GM19099 (cell line): ENCODE results near the gene ASCC1.

Experiments
- POLR2A ChIP-seq: IDR thresholded peaks from 3 replicates; pipeline ENCODE4 v1.6.1; 2011; ENCODE audit warnings: low read depth; ENCODE audit not compliant: insufficient read length; ENCODE audit errors: extremely low read depth

The ASCC1 gene

GRCh38 chr10:72074574-72075375 is 141.3 kb downstream of the ASCC1 start:
- no peak for TF ChIP-seq POLR2A

- no peak for TF ChIP-seq POLR2A
These were observed 142.1 kb downstream of the ASCC1 start for GRCh38 chr10:72073708-72074573.

GRCh38 chr10:72072639-72073038 is 143.4 kb downstream of the ASCC1 start:
- no peak for TF ChIP-seq POLR2A

- no peak for TF ChIP-seq POLR2A
These were observed 144.0 kb downstream of the ASCC1 start for GRCh38 chr10:72072046-72072445.

GRCh38 chr10:72069751-72070526 is 146.1 kb downstream of the ASCC1 start:
- no peak for TF ChIP-seq POLR2A

- no peak for TF ChIP-seq POLR2A
These were observed 147.1 kb downstream of the ASCC1 start for GRCh38 chr10:72068901-72069446.

- no peak for TF ChIP-seq POLR2A
These were observed 147.8 kb downstream of the ASCC1 start for GRCh38 chr10:72068126-72068765.

- no peak for TF ChIP-seq POLR2A
These were observed 148.5 kb downstream of the ASCC1 start for GRCh38 chr10:72067463-72068125.

- no peak for TF ChIP-seq POLR2A
These were observed 149.5 kb downstream of the ASCC1 start for GRCh38 chr10:72066318-72067284.

GRCh38 chr10:72065439-72066025 is 150.5 kb downstream of the ASCC1 start:
- TF ChIP-seq POLR2A = no peak

GRCh38 chr10:72063703-72064391 is 152.2 kb downstream of the ASCC1 start:
- TF ChIP-seq POLR2A = no peak

- TF ChIP-seq POLR2A = no peak
These were observed 153.0 kb downstream of the ASCC1 start for GRCh38 chr10:72062832-72063702.
